Ovary (tissue), 9 donors: ENCODE results near the gene JADE3. TPM values are rescaled to one million over a fixed set of nuclear protein-coding genes. Genes with fewer than 3 reads are reported as not detected.

Experiments
- DNase-seq, 5 donors: peaks; one replicate each; pipeline ENCODE4 v3.0.0-alpha.2; 2019 to 2020
- H3K27ac ChIP-seq, 2 donors: fragments of 200-600 bp; one replicate each; pipeline versions ENCODE4 v1.5.1 to v1.8.0; 2019 to 2022
- H3K27me3 ChIP-seq: fragments of 200-600 bp; one replicate; pipeline ENCODE4 v1.8.0; 2022
- H3K36me3 ChIP-seq: fragments of 200-600 bp; sonication (generic); one replicate; pipeline ENCODE4 v1.5.1; 2019
- H3K4me1 ChIP-seq: one replicate; pipeline ENCODE4 v1.8.1; 2013; ENCODE audit warnings: mild to moderate bottlenecking, moderate library complexity; ENCODE audit not compliant: insufficient read depth
- H3K4me3 ChIP-seq: fragments of 200-600 bp; sonication (generic); one replicate; pipeline ENCODE4 v1.5.1; 2017
- H3K9me3 ChIP-seq, 2 donors: fragments of 200-600 bp in 1 of 2; sonication (generic) in 1 of 2; one replicate each; pipeline versions ENCODE4 v1.5.1 to v1.8.1; 2013 to 2019; ENCODE audit warnings: mild to moderate bottlenecking in 1 of 2, moderate library complexity in 1 of 2
- EP300 ChIP-seq: sonication (generic); formaldehyde crosslinking; IDR thresholded peaks from one replicate; pipeline ENCODE4 v1.6.1; 2017; ENCODE audit warnings: antibody characterized with exemption
- POLR2A ChIP-seq: fragments of 450-650 bp; IDR thresholded peaks from one replicate; pipeline ENCODE4 v1.6.1; 2017; ENCODE audit warnings: antibody characterized with exemption, mild to moderate bottlenecking, moderate library complexity
- WGBS, 3 donors: extraction: QIAGEN DNeasy Blood & Tissue Kit in 1 of 3; methylation state at CpG; one replicate each; pipeline versions ENCODE4 v1.1.5 to v1.1.7; 2013 to 2017; 5-methylcytosine and 5-hydroxymethylcytosine counted together
- intact Hi-C, 4 donors: fragments of 100-400 bp; cut with DNase I; formaldehyde crosslinking; loops; one replicate each; pipeline versions ENCODE4 v1.11.0 to v1.15.1; 2022 to 2023
- polyA plus RNA-seq, 2 donors: library from polyadenylated mRNA; stranded (reverse); fragments of 200-250 nt in 1 of 2; fragments of 350-450 nt in 1 of 2; fragmentation: Illumina TruSeq in 1 of 2; extraction: RNeasy Lipid Tissue Mini Kit (QIAGEN cat#74804) in 1 of 2; gene quantifications; one replicate each; pipeline ENCODE4 v1.2.3, GENCODE V29; 2013 to 2014
- total RNA-seq, 7 donors: library from RNA; depleted of rRNA in 2 of 7; stranded (reverse); fragments of >200 nt in 2 of 7; fragmentation: NEBNext Ultra II Directional in 3 of 7; extraction: Animal tissue kit (Norgen Biotek cat#: 25700) in 3 of 7; gene quantifications; one replicate each; pipeline versions ENCODE4 v1.1.0 to v1.2.4, GENCODE V29; 2016 to 2023
- TF ChIP-seq, protein P1 (sequence below), 3 donors: fragments of 450-650 bp in 2 of 3; fragments of 200-600 bp in 1 of 3; IDR thresholded peaks; one replicate each; pipeline versions ENCODE4 v1.5.1 to v1.8.0; 2016 to 2022; ENCODE audit warnings: antibody characterized with exemption in 3 of 3, mild to moderate bottlenecking in 1 of 3
- donor health status: DM: no; HTN: no; CAD: no; lungs with moderate emphysema.
- donor health status: DM: no; HTN: no; CAD: no.
- donor health status: Bipolar disorder and iron deficiency.
- donor health status: DM: yes; HTN: yes; CAD: no.
- donor health status: DM: no; HTN: no; CAD: no.
- donor health status: DM: yes; HTN: yes; CAD: no.

The JADE3 gene
- total and polyA plus RNA-seq, 9 donors = 5.2 to 27.8 (median 9.7) TPM

- 62 to 70% (median 66%) methylated on average over 8 of the region's 8 CpGs for WGBS, 3 donors
- no peak overlapping the region for H3K27ac ChIP-seq
- no peak overlapping the region for H3K4me3 ChIP-seq
These were observed 66.4 kb downstream of the JADE3 start for GRCh38 chrX:46978341-46979291.

GRCh38 chrX:46984705-46985104 lies 72.5 kb downstream of the JADE3 start:
- 66 to 78% (median 73%) methylated on average over 3 of the region's 3 CpGs for WGBS, 3 donors
- Histone ChIP-seq H3K4me3 (no peak overlapping the region), H3K9me3 (peaks cover 0 to 4% of the 10 kb centered on the region in 2 donors), H3K27me3 (no peaks in the 10 kb centered on the region), H3K4me1 (no peaks in the 10 kb centered on the region), H3K36me3 (no peaks in the 10 kb centered on the region), H3K27ac (no peak overlapping the region)
- intact Hi-C loops = no loop called here
- no peak for DNase-seq
- no peak for TF ChIP-seq POLR2A
- TF ChIP-seq EP300 = no peak
- TF ChIP-seq, protein P1, sequence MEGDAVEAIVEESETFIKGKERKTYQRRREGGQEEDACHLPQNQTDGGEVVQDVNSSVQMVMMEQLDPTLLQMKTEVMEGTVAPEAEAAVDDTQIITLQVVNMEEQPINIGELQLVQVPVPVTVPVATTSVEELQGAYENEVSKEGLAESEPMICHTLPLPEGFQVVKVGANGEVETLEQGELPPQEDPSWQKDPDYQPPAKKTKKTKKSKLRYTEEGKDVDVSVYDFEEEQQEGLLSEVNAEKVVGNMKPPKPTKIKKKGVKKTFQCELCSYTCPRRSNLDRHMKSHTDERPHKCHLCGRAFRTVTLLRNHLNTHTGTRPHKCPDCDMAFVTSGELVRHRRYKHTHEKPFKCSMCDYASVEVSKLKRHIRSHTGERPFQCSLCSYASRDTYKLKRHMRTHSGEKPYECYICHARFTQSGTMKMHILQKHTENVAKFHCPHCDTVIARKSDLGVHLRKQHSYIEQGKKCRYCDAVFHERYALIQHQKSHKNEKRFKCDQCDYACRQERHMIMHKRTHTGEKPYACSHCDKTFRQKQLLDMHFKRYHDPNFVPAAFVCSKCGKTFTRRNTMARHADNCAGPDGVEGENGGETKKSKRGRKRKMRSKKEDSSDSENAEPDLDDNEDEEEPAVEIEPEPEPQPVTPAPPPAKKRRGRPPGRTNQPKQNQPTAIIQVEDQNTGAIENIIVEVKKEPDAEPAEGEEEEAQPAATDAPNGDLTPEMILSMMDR (IDR thresholded peaks at IDR 0.05) = no peak

More at GRCh38 chrX:46978341-46979291, 66.4 kb downstream of the JADE3 start:
- no peaks in the 10 kb centered on the region for H3K9me3 ChIP-seq
- TF ChIP-seq POLR2A = no peak
- TF ChIP-seq, protein P1 (IDR thresholded peaks at IDR 0.05) = peak in 2 of 3 donors; percentile 29 to 31
- H3K4me1 ChIP-seq = no peaks in the 10 kb centered on the region
- no peaks in the 10 kb centered on the region for H3K27me3 ChIP-seq
- intact Hi-C loops = no loop called here
- peak; percentile 33 to 63 (median 56) for DNase-seq
- no peaks in the 10 kb centered on the region for H3K36me3 ChIP-seq

DNA sequence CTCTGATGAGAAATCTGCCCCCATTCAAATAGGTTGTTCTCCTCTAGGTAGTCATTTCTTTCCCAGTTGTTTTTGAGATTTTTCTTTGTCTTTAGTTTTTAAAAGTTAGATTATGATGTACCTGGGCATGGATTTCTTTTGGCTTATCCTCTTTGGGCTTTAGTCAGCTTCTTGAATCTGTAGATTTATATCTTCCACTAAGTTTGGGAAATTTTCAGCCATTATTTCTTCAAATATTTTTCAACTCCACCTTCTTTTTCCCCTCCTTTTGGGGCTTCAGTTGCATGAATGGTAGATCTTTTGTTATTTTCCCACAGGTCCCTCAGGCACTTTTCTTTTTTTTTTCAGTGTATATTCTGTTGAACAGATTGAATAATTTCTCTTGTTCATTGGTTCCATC lies 77.3 kb downstream of the JADE3 start:
- Histone ChIP-seq H3K36me3 (no peaks in the 10 kb centered on the region), H3K4me1 (no peaks in the 10 kb centered on the region), H3K4me3 (no peak overlapping the region), H3K9me3 (peaks cover 0 to 4% of the 10 kb centered on the region in 2 donors), H3K27ac (no peak overlapping the region), H3K27me3 (no peaks in the 10 kb centered on the region)
- intact Hi-C loops = no loop called here
- TF ChIP-seq POLR2A (no peak), EP300 (no peak)
- TF ChIP-seq, protein P1 (IDR thresholded peaks at IDR 0.05) = no peak
- DNase-seq = no peak

GRCh38 chrX:46991664-46992063 lies 79.4 kb downstream of the JADE3 start:
- WGBS, 3 donors = 16 to 33% (median 32%) methylated on average over 2 of the region's 2 CpGs
- Histone ChIP-seq H3K4me1 (no peaks in the 10 kb centered on the region), H3K27ac (no peak overlapping the region), H3K4me3 (no peak overlapping the region), H3K9me3 (peaks cover 0 to 4% of the 10 kb centered on the region in 2 donors), H3K36me3 (no peaks in the 10 kb centered on the region), H3K27me3 (no peaks in the 10 kb centered on the region)
- intact Hi-C loops = no loop called here
- DNase-seq = no peak
- TF ChIP-seq POLR2A (no peak), EP300 (no peak)
- TF ChIP-seq, protein P1 (IDR thresholded peaks at IDR 0.05) = no peak
